Measurements from ENCODE around the gene CREB3L2. TPM values are rescaled to one million over a fixed set of nuclear protein-coding genes. Genes with fewer than 3 reads are reported as not detected.
"Not testable (repeated sequence)": the region's sequence is repeated elsewhere in the genome, so short reads cannot be mapped to it uniquely, and the experiment has no call there.

CREB3L2 gene
- total RNA-seq, 1 experiment from 2014 or later: 39.9 TPM

DNA sequence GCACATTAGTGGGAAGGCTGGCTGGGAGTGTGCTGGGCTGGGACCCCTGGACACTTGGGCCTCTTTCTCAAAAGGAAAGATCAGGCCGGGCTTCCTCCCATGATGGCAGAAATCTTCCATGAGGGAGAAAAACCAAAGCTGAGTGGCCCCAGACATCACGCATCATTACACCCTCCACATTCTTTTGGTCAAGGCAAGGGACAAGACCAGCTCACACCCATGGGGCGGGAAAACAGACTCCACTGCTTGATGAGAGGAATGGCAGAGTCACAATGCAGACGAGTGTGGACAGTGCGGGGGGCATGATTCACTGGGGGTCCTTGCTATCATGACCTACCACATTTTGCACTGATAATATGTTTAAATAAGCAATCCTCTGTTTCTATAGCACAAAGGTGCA is 73.3 kb downstream of the CREB3L2 start:
- Mint-ChIP-seq H3K4me1 (ENCODE audit: low read depth, unreplicated experiment) (peaks cover 31% of the 10 kb centered on the region), H3K36me3 (ENCODE audit: insufficient read depth, unreplicated experiment) (no peaks in the 10 kb centered on the region), H3K27me3 (ENCODE audit: unreplicated experiment) (no peaks in the 10 kb centered on the region), H3K27ac (ENCODE audit: unreplicated experiment) (no peak overlapping the region), H3K4me3 (ENCODE audit: low read depth, unreplicated experiment) (no peak overlapping the region), H3K9me3 (ENCODE audit: low read depth, unreplicated experiment) (no peaks in the 10 kb centered on the region)
- intact Hi-C loops (cut with micrococcal nuclease; ENCODE audit: unreplicated experiment): no loop called here
- DNase-seq: no peak
- CTCF ChIA-PET: no interaction called here
- TF ChIP-seq, protein P1, sequence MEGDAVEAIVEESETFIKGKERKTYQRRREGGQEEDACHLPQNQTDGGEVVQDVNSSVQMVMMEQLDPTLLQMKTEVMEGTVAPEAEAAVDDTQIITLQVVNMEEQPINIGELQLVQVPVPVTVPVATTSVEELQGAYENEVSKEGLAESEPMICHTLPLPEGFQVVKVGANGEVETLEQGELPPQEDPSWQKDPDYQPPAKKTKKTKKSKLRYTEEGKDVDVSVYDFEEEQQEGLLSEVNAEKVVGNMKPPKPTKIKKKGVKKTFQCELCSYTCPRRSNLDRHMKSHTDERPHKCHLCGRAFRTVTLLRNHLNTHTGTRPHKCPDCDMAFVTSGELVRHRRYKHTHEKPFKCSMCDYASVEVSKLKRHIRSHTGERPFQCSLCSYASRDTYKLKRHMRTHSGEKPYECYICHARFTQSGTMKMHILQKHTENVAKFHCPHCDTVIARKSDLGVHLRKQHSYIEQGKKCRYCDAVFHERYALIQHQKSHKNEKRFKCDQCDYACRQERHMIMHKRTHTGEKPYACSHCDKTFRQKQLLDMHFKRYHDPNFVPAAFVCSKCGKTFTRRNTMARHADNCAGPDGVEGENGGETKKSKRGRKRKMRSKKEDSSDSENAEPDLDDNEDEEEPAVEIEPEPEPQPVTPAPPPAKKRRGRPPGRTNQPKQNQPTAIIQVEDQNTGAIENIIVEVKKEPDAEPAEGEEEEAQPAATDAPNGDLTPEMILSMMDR (IDR thresholded peaks at IDR 0.05; ENCODE audit: unreplicated experiment): no peak
- no TSS peak for BruUV-seq (replicated peaks)

DNA sequence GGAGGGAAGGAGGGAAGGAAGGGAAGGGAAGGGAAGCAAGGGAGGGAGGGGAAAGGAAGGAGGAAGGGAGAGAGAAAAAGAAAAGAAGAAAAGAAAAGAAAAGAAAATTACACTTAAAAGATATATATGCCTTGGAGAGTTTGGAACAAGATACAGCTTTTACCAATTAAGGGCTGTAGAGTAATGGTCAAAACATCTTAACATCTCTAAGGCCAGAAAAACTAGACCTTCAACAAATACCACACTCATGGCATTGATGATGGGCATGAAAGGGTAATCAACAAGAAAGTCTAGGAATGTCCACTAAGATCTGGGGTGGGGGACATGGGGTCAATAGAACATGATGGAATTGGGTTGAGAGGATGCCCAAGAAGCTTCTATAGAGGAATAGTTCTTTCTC is 74.5 kb downstream of the CREB3L2 start:
- Mint-ChIP-seq H3K4me3 (ENCODE audit: low read depth, unreplicated experiment) (no peak overlapping the region), H3K27me3 (ENCODE audit: unreplicated experiment) (no peaks in the 10 kb centered on the region), H3K4me1 (ENCODE audit: low read depth, unreplicated experiment) (peaks cover 18% of the 10 kb centered on the region), H3K9me3 (ENCODE audit: low read depth, unreplicated experiment) (no peaks in the 10 kb centered on the region), H3K36me3 (ENCODE audit: insufficient read depth, unreplicated experiment) (no peaks in the 10 kb centered on the region), H3K27ac (ENCODE audit: unreplicated experiment) (no peak overlapping the region)
- DNase-seq: no peak
- TF ChIP-seq, protein P1 (IDR thresholded peaks at IDR 0.05; ENCODE audit: unreplicated experiment): no peak
- intact Hi-C loops (cut with micrococcal nuclease; ENCODE audit: unreplicated experiment): no loop called here
- CTCF ChIA-PET: interaction anchor here (0.6 kb wide), 1 partner anchor 461 kb away, joined by 6 read pairs; no protein-coding TSS in a partner anchor
- no TSS peak for BruUV-seq (replicated peaks)

DNA sequence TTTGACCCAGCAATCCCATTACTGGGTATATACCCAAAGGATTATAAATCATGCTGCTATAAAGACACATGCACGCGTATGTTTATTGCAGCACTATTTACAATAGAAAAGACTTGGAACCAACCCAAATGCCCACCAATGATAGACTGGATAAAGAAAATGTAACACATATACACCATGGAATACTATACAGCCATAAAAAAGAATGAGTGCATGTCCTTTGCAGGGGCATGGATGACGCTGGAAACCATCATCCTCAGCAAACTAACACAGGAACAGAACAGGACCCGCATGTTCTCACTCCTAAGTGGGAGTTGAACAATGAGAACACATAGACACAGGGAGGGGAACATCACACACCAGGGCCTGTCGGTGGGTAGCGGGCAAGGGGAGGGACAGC is 75.7 kb downstream of the CREB3L2 start:
- intact Hi-C loops (cut with micrococcal nuclease; ENCODE audit: unreplicated experiment); H3K4me3 Mint-ChIP-seq (ENCODE audit: low read depth, unreplicated experiment); DNase-seq; H3K9me3 Mint-ChIP-seq (ENCODE audit: low read depth, unreplicated experiment); H3K36me3 Mint-ChIP-seq (ENCODE audit: insufficient read depth, unreplicated experiment); H3K27ac Mint-ChIP-seq (ENCODE audit: unreplicated experiment); H3K27me3 Mint-ChIP-seq (ENCODE audit: unreplicated experiment); BruUV-seq (replicated peaks); H3K4me1 Mint-ChIP-seq (ENCODE audit: low read depth, unreplicated experiment); CTCF ChIA-PET: not testable (repeated sequence)

DNA sequence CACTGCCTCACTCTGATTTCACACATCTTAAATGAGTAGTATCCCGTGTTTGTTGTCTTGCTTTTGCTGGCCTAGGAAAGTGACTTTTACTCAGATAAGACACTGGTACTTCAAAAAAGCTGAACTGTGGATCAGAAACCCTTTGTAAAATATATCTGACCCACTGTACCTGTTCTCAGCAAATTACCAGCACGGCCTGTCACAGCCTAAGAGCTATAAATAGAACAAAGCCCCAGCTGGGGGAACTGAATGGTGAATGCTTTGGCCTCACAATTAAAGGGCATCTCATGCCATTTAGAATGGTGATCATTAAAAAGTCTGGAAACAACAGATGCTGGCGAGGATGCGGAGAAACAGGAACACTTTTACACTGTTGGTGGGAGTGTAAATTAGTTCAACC is 76.1 kb downstream of the CREB3L2 start:
- intact Hi-C loops (cut with micrococcal nuclease; ENCODE audit: unreplicated experiment): no loop called here
- Mint-ChIP-seq H3K4me3 (ENCODE audit: low read depth, unreplicated experiment) (no peak overlapping the region), H3K36me3 (ENCODE audit: insufficient read depth, unreplicated experiment) (no peaks in the 10 kb centered on the region), H3K27ac (ENCODE audit: unreplicated experiment) (no peak overlapping the region), H3K9me3 (ENCODE audit: low read depth, unreplicated experiment) (no peaks in the 10 kb centered on the region), H3K27me3 (ENCODE audit: unreplicated experiment) (no peaks in the 10 kb centered on the region), H3K4me1 (ENCODE audit: low read depth, unreplicated experiment) (peaks cover 7% of the 10 kb centered on the region)
- TF ChIP-seq, protein P1 (IDR thresholded peaks at IDR 0.05; ENCODE audit: unreplicated experiment): no peak
- no peak for DNase-seq
- CTCF ChIA-PET: no interaction called here
- BruUV-seq (replicated peaks): no TSS peak

DNA sequence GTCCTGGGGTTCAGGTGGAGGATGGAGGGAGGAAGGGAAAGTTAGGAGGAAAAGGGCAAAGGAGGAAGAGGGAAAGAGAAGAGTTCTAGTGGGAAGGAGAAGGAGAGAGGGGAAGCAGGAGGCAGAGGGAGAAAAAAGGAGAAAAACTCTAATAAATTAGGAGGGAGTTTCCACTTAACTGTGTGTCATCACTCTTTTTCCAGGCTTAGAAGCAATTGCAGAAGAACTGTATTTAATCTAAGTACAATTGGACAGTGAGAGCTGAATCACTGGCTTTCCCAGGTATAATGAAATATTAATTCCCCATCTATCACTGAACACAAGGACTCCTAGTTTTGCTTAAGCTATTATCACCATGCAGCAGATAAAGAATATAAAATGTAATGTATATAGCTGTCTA is 76.8 kb downstream of the CREB3L2 start:
- DNase-seq: no peak
- no peaks in the 10 kb centered on the region for H3K36me3 Mint-ChIP-seq (ENCODE audit: insufficient read depth, unreplicated experiment)

More for the DNA sequence above, 76.8 kb downstream of the CREB3L2 start:
- Mint-ChIP-seq H3K4me3 (ENCODE audit: low read depth, unreplicated experiment) (no peak overlapping the region), H3K27ac (ENCODE audit: unreplicated experiment) (no peak overlapping the region), H3K9me3 (ENCODE audit: low read depth, unreplicated experiment) (no peaks in the 10 kb centered on the region), H3K27me3 (ENCODE audit: unreplicated experiment) (no peaks in the 10 kb centered on the region), H3K4me1 (ENCODE audit: low read depth, unreplicated experiment) (peaks cover under 1% of the 10 kb centered on the region)
- no TSS peak for BruUV-seq (replicated peaks)
- CTCF ChIA-PET: no interaction called here
- TF ChIP-seq, protein P1 (IDR thresholded peaks at IDR 0.05; ENCODE audit: unreplicated experiment): no peak
- intact Hi-C loops (cut with micrococcal nuclease; ENCODE audit: unreplicated experiment): no loop called here
